ENCODE data around the gene RALGPS1.
A peak's percentile ranks its signal among the peaks of the same experiment; 100 is the strongest.

Gene RALGPS1

DNA sequence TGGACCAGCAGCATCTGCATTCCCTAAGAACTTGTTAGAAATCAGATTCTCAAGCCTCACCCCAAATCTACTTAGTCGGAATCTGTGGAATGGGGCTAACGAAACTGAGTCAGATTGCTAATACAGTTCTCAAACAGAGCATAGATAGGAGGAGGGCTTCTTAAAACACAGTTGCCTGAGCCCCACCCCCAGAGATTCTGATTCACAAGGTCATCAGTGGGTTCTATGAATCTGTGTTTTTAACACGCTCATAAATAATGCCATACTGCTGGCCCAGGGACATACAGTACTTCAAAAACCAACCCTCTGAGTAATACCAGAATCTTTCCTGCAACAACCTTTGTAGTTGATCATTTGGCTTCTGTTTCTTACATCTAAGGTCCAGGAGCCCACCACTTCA lies 317.1 kb downstream of the RALGPS1 start:
- Histone ChIP-seq H3K4me1 (ENCODE audit: control insufficient read depth, insufficient read depth, low read length) (peaks cover 4% of the 10 kb centered on the region), H3K4me3 (ENCODE audit: low read length) (no peak overlapping the region), H3K9ac (ENCODE audit: low read length) (no peak overlapping the region), H3K27ac (ENCODE audit: low read depth, low read length) (no peak overlapping the region), H3K27me3 (ENCODE audit: control insufficient read depth, insufficient read depth, low read length) (no peaks in the 10 kb centered on the region), H3K36me3 (ENCODE audit: control insufficient read depth, insufficient read depth, low read length) (no peaks in the 10 kb centered on the region)

- H3K27ac ChIP-seq (ENCODE audit: low read depth, low read length): no peak overlapping the region
- H3K4me3 ChIP-seq (ENCODE audit: low read length): no peak overlapping the region
- H3K36me3 ChIP-seq (ENCODE audit: control insufficient read depth, insufficient read depth, low read length): no peaks in the 10 kb centered on the region
- peaks cover 7% of the 10 kb centered on the region for H3K4me1 ChIP-seq (ENCODE audit: control insufficient read depth, insufficient read depth, low read length)
- no peaks in the 10 kb centered on the region for H3K27me3 ChIP-seq (ENCODE audit: control insufficient read depth, insufficient read depth, low read length)
- no peak overlapping the region for H3K9ac ChIP-seq (ENCODE audit: low read length)
These were observed 318.4 kb downstream of the RALGPS1 start for GRCh38 chr9:127232833-127233549.

GRCh38 chr9:127233550-127233949 lies 319.0 kb downstream of the RALGPS1 start:
- H3K36me3 ChIP-seq (ENCODE audit: control insufficient read depth, insufficient read depth, low read length): no peaks in the 10 kb centered on the region
- no peak overlapping the region for H3K27ac ChIP-seq (ENCODE audit: low read depth, low read length)
- H3K9ac ChIP-seq (ENCODE audit: low read length): no peak overlapping the region
- H3K4me3 ChIP-seq (ENCODE audit: low read length): no peak overlapping the region
- H3K4me1 ChIP-seq (ENCODE audit: control insufficient read depth, insufficient read depth, low read length): peaks cover 7% of the 10 kb centered on the region
- H3K27me3 ChIP-seq (ENCODE audit: control insufficient read depth, insufficient read depth, low read length): no peaks in the 10 kb centered on the region

DNA sequence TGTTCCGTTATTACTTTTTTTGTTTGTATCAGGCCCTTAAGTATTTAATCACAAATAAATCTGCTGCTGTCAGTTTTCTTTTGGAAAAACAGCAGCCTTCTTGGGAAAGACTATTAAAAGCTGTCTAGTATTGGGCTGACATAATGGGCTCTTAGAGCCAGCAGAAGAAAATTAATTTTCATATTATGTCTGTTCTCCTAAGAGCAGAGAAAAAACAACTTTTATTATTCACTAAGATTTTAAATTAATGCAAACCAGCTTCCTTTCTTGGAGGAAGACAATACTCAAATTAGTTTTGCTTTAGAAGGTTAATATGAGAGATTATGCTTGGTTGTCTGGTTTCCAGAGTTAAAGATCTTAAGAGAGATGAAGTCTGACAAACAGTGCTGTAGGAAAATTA lies 319.4 kb downstream of the RALGPS1 start:
- Histone ChIP-seq H3K4me3 (ENCODE audit: low read length) (no peak overlapping the region), H3K9ac (ENCODE audit: low read length) (no peak overlapping the region), H3K27me3 (ENCODE audit: control insufficient read depth, insufficient read depth, low read length) (no peaks in the 10 kb centered on the region), H3K36me3 (ENCODE audit: control insufficient read depth, insufficient read depth, low read length) (no peaks in the 10 kb centered on the region), H3K27ac (ENCODE audit: low read depth, low read length) (peak overlapping the region; percentile 38), H3K4me1 (ENCODE audit: control insufficient read depth, insufficient read depth, low read length) (peaks cover 7% of the 10 kb centered on the region)

- Histone ChIP-seq H3K4me3 (ENCODE audit: low read length) (no peak overlapping the region), H3K27me3 (ENCODE audit: control insufficient read depth, insufficient read depth, low read length) (no peaks in the 10 kb centered on the region), H3K4me1 (ENCODE audit: control insufficient read depth, insufficient read depth, low read length) (peaks cover 7% of the 10 kb centered on the region), H3K9ac (ENCODE audit: low read length) (no peak overlapping the region), H3K27ac (ENCODE audit: low read depth, low read length) (no peak overlapping the region), H3K36me3 (ENCODE audit: control insufficient read depth, insufficient read depth, low read length) (no peaks in the 10 kb centered on the region)
These were observed 323.2 kb downstream of the RALGPS1 start for GRCh38 chr9:127237801-127238200.

GRCh38 chr9:127241354-127241753 lies 326.8 kb downstream of the RALGPS1 start:
- no peak overlapping the region for H3K27ac ChIP-seq (ENCODE audit: low read depth, low read length)

DNA sequence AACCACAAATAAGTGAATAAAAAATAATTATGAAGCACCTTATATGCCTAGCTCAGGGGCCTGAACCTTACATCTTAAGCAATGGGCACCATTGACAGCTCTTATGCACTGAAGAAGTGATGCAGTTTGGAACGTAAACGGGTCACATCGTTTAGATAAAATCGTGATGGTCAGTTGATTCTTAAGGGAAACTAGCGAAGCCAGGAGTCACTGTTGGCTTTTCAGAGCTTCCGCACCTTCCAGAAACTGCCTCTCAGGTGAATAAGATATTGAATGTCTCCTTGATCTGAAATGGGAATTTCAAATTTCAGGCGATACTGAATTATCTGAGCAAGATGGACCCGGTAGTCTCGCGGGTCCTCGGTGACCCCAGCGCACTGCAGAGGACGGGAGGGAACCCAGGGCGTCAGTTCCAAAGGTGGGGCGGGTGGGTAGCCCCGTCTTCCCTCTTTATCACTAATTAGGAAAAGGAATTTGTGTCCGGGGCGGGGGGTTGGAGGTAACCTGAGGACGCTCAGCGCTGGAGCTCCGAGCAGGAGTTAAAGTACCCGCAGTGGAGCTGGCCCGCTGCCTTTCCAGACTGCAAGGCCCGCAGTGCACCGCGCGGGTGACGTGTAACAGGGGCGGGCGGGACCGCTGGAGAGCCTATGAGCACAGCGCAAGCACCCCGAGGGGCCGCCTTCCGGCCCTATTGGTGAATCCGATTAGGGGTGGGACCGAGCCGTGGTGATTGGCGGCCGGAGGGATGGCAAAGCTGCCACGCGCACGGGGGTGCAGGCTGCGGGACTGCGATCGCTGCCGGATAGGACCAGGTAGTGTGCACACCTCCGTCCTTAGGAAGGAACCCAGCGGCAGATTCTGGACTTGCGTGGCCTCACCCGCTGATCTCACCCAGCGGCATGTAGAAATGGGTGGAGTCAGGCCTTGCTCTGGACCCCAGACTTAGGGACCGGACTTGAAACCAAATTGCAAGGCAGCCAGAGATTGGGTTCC lies 330.3 kb downstream of the RALGPS1 start:
- Histone ChIP-seq H3K27me3 (ENCODE audit: control insufficient read depth, insufficient read depth, low read length) (no peaks in the 10 kb centered on the region), H3K27ac (ENCODE audit: low read depth, low read length) (peak overlapping the region; percentile 73), H3K4me3 (ENCODE audit: low read length) (peak overlapping the region; percentile 93), H3K36me3 (ENCODE audit: control insufficient read depth, insufficient read depth, low read length) (no peaks in the 10 kb centered on the region), H3K4me1 (ENCODE audit: control insufficient read depth, insufficient read depth, low read length) (peaks cover 3% of the 10 kb centered on the region), H3K9ac (ENCODE audit: low read length) (peak overlapping the region; percentile 21)

More at GRCh38 chr9:127241354-127241753, 326.8 kb downstream of the RALGPS1 start:
- Histone ChIP-seq H3K4me3 (ENCODE audit: low read length) (no peak overlapping the region), H3K4me1 (ENCODE audit: control insufficient read depth, insufficient read depth, low read length) (peaks cover 6% of the 10 kb centered on the region), H3K27me3 (ENCODE audit: control insufficient read depth, insufficient read depth, low read length) (no peaks in the 10 kb centered on the region), H3K36me3 (ENCODE audit: control insufficient read depth, insufficient read depth, low read length) (no peaks in the 10 kb centered on the region), H3K9ac (ENCODE audit: low read length) (no peak overlapping the region)

- Histone ChIP-seq H3K27ac (ENCODE audit: low read depth, low read length) (no peak overlapping the region), H3K9ac (ENCODE audit: low read length) (no peak overlapping the region), H3K4me1 (ENCODE audit: control insufficient read depth, insufficient read depth, low read length) (peaks cover 3% of the 10 kb centered on the region), H3K36me3 (ENCODE audit: control insufficient read depth, insufficient read depth, low read length) (no peaks in the 10 kb centered on the region), H3K27me3 (ENCODE audit: control insufficient read depth, insufficient read depth, low read length) (no peaks in the 10 kb centered on the region), H3K4me3 (ENCODE audit: low read length) (peak overlapping the region; percentile 93)
These were observed 331.1 kb downstream of the RALGPS1 start for GRCh38 chr9:127245637-127246164.

- no peaks in the 10 kb centered on the region for H3K27me3 ChIP-seq (ENCODE audit: control insufficient read depth, insufficient read depth, low read length)
- H3K4me3 ChIP-seq (ENCODE audit: low read length): no peak overlapping the region
- no peak overlapping the region for H3K27ac ChIP-seq (ENCODE audit: low read depth, low read length)
- no peaks in the 10 kb centered on the region for H3K36me3 ChIP-seq (ENCODE audit: control insufficient read depth, insufficient read depth, low read length)
- peaks cover 3% of the 10 kb centered on the region for H3K4me1 ChIP-seq (ENCODE audit: control insufficient read depth, insufficient read depth, low read length)
- no peak overlapping the region for H3K9ac ChIP-seq (ENCODE audit: low read length)
These were observed 333.7 kb downstream of the RALGPS1 start for GRCh38 chr9:127248241-127248640.

- peaks cover 3% of the 10 kb centered on the region for H3K4me1 ChIP-seq (ENCODE audit: control insufficient read depth, insufficient read depth, low read length)
- H3K4me3 ChIP-seq (ENCODE audit: low read length): no peak overlapping the region
- no peak overlapping the region for H3K27ac ChIP-seq (ENCODE audit: low read depth, low read length)
- no peak overlapping the region for H3K9ac ChIP-seq (ENCODE audit: low read length)
- H3K36me3 ChIP-seq (ENCODE audit: control insufficient read depth, insufficient read depth, low read length): no peaks in the 10 kb centered on the region
- H3K27me3 ChIP-seq (ENCODE audit: control insufficient read depth, insufficient read depth, low read length): no peaks in the 10 kb centered on the region
These were observed 335.3 kb downstream of the RALGPS1 start for GRCh38 chr9:127249877-127250276.

DNA sequence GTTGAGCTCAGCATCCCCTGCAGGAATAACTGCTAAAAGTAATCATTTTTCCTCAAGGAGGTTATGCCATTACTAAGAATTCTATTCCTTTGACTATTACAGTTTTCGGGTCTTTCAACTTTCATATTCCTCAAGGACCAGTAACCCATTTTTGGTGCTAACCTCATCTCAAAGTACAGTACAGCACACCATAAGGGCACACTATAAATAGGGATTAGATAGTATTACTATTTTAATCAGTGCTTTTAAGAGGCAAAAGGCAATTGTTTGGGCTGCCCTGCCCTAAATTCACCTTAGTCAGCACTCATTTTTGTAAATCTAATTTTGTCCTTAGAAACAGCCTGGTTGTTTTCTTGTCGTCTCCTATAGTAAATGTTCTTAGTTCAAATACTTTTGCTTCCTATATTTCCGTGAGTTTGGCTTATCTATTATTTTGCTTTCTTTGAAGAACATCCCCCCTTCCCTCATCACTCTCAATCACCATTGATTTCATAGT lies 336.4 kb downstream of the RALGPS1 start:
- Histone ChIP-seq H3K27ac (ENCODE audit: low read depth, low read length) (no peak overlapping the region), H3K9ac (ENCODE audit: low read length) (no peak overlapping the region), H3K4me1 (ENCODE audit: control insufficient read depth, insufficient read depth, low read length) (no peaks in the 10 kb centered on the region), H3K36me3 (ENCODE audit: control insufficient read depth, insufficient read depth, low read length) (no peaks in the 10 kb centered on the region), H3K4me3 (ENCODE audit: low read length) (no peak overlapping the region), H3K27me3 (ENCODE audit: control insufficient read depth, insufficient read depth, low read length) (no peaks in the 10 kb centered on the region)
